A673 (cell line): ENCODE measurements around the gene LINGO1.

ENCODE experiments used
- EZH2 ChIP-seq: fragments of 200-600 bp; sonication (generic); IDR thresholded peaks from 2 replicates; pipeline ENCODE4 v1.6.1; 2017; ENCODE audit warnings: borderline replicate concordance, low read depth, mild to moderate bottlenecking, mixed read lengths, antibody characterized with exemption, low read length; ENCODE audit not compliant: poor library complexity, severe bottlenecking
- TF ChIP-seq, protein P1 (sequence below): fragments of 300-800, 200-600 bp; sonication (generic); conservative IDR thresholded peaks from 2 replicates; pipeline ENCODE4 v1.5.1; 2017; ENCODE audit warnings: low read depth, mild to moderate bottlenecking, antibody characterized with exemption, low read length, moderate library complexity, mixed read lengths

DNA sequence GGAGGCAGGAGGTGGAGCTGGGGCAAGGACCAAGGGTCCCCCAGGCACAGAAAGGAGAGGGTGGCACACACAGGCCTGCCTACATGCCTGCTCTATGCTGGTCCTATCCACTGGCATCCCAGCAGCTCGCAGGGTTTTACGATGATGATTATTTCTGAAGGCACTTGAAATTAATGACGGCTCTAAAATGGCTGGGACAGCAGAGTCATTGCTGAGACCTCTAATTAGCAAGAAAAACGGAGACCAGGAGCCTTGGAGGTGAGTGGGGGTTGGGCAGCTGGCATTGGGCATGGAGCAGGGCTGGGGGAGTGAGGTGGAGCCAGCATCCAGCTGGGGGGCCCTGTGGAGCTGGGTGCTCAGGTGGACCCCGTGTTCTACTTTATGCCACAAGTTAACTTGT lies 3.5 kb upstream of the LINGO1 start:
- TF ChIP-seq, protein P1, sequence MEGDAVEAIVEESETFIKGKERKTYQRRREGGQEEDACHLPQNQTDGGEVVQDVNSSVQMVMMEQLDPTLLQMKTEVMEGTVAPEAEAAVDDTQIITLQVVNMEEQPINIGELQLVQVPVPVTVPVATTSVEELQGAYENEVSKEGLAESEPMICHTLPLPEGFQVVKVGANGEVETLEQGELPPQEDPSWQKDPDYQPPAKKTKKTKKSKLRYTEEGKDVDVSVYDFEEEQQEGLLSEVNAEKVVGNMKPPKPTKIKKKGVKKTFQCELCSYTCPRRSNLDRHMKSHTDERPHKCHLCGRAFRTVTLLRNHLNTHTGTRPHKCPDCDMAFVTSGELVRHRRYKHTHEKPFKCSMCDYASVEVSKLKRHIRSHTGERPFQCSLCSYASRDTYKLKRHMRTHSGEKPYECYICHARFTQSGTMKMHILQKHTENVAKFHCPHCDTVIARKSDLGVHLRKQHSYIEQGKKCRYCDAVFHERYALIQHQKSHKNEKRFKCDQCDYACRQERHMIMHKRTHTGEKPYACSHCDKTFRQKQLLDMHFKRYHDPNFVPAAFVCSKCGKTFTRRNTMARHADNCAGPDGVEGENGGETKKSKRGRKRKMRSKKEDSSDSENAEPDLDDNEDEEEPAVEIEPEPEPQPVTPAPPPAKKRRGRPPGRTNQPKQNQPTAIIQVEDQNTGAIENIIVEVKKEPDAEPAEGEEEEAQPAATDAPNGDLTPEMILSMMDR, result no peak
- no peak for TF ChIP-seq EZH2
